OCI-M1 (cell line): Measurements from ENCODE around the gene OSR1.

Experiments
- DNase-seq: peaks from one replicate; lab custom pipeline; 2025; lab: John Stamatoyannopoulos, UW

Gene OSR1

GRCh38 chr2:19357402-19358241 is 801 bp downstream of the OSR1 start:
- no peak for DNase-seq

- no peak for DNase-seq
Measured at GRCh38 chr2:19356545-19357401, 1.6 kb downstream of the OSR1 start.

GRCh38 chr2:19355931-19356544 is 2.4 kb downstream of the OSR1 start:
- no peak for DNase-seq

- DNase-seq = no peak
Measured at GRCh38 chr2:19355416-19355821, 3.0 kb downstream of the OSR1 start.

- no peak for DNase-seq
Measured at GRCh38 chr2:19355014-19355405, 3.4 kb downstream of the OSR1 start.

- DNase-seq = no peak
Measured at GRCh38 chr2:19353721-19354050, 4.7 kb downstream of the OSR1 start.

- no peak for DNase-seq
Measured at GRCh38 chr2:19352946-19353720, 5.3 kb downstream of the OSR1 start.

- DNase-seq = no peak
Measured at GRCh38 chr2:19351899-19352697, 6.3 kb downstream of the OSR1 start.

- DNase-seq = no peak
Measured at GRCh38 chr2:19351499-19351898, 6.9 kb downstream of the OSR1 start.

- DNase-seq = no peak
Measured at GRCh38 chr2:19350678-19351401, 7.6 kb downstream of the OSR1 start.

GRCh38 chr2:19349911-19350677 is 8.3 kb downstream of the OSR1 start:
- no peak for DNase-seq

GRCh38 chr2:19348692-19349091 is 9.7 kb downstream of the OSR1 start:
- DNase-seq = no peak

- peak; percentile 95 for DNase-seq
Measured at GRCh38 chr2:19347619-19348562, 10.5 kb downstream of the OSR1 start.

GRCh38 chr2:19346983-19347618 is 11.3 kb downstream of the OSR1 start:
- peak; percentile 63 for DNase-seq

GRCh38 chr2:19337742-19338141 is 20.7 kb downstream of the OSR1 start:
- DNase-seq = no peak

GRCh38 chr2:19337202-19337601 is 21.2 kb downstream of the OSR1 start:
- no peak for DNase-seq

- no peak for DNase-seq
Measured at GRCh38 chr2:19336781-19337180, 21.6 kb downstream of the OSR1 start.

- DNase-seq = no peak
Measured at GRCh38 chr2:19332503-19332902, 25.9 kb downstream of the OSR1 start.
